OCI-LY1 (cell line): Measurements from ENCODE around the gene CACNG3.

ENCODE experiments used
- H2AFZ ChIP-seq: fragments of 200-600 bp; sonication (generic), shearing (Covaris generic); 2 replicates; pipeline ENCODE4 v1.6.0; 2014; ENCODE audit warnings: antibody characterized with exemption, mild to moderate bottlenecking, low read length
- H3F3A ChIP-seq: fragments of 200-600 bp; sonication (generic), shearing (Covaris generic); 2 replicates; pipeline ENCODE4 v1.6.0; 2014; ENCODE audit warnings: mild to moderate bottlenecking, antibody characterized with exemption, low read length, moderate library complexity; ENCODE audit not compliant: insufficient read depth
- H3K27ac ChIP-seq: fragments of 200-600 bp; sonication (generic); 2 replicates; pipeline ENCODE4 v1.5.1; 2014; ENCODE audit warnings: low read length, mixed run types, mild to moderate bottlenecking, low read depth; ENCODE audit not compliant: poor library complexity, severe bottlenecking
- H3K27me3 ChIP-seq: fragments of 200-600 bp; sonication (generic); 2 replicates; pipeline ENCODE4 v1.6.0; 2014; ENCODE audit warnings: antibody characterized with exemption, mild to moderate bottlenecking, low read length, moderate library complexity; ENCODE audit not compliant: insufficient read depth
- H3K36me3 ChIP-seq: fragments of 200-600 bp; sonication (generic); 2 replicates; pipeline ENCODE4 v1.6.1; 2014; ENCODE audit warnings: mild to moderate bottlenecking, antibody characterized with exemption, low read length, moderate library complexity, mixed read lengths; ENCODE audit not compliant: insufficient read depth
- H3K4me1 ChIP-seq: fragments of 200-600 bp; sonication (generic); 2 replicates; pipeline ENCODE4 v1.5.1; 2014; ENCODE audit warnings: mild to moderate bottlenecking, low read length, moderate library complexity; ENCODE audit not compliant: insufficient read depth, severe bottlenecking
- H3K4me2 ChIP-seq: fragments of 200-600 bp; sonication (generic), shearing (Covaris generic); 2 replicates; pipeline ENCODE4 v1.6.1; 2014; ENCODE audit warnings: low read length
- H3K4me3 ChIP-seq: fragments of 200-600 bp; sonication (generic); 2 replicates; pipeline ENCODE4 v1.5.1; 2014; ENCODE audit warnings: low read length, low read depth, mild to moderate bottlenecking, mixed read lengths; ENCODE audit not compliant: poor library complexity, severe bottlenecking
- H3K79me2 ChIP-seq: fragments of 200-600 bp; shearing (Covaris generic); 2 replicates; pipeline ENCODE4 v1.6.1; 2016; ENCODE audit warnings: mixed run types, low read length, mixed read lengths; ENCODE audit not compliant: insufficient read depth
- H3K9ac ChIP-seq: fragments of 200-600 bp; sonication (generic), shearing (Covaris generic); 2 replicates; pipeline ENCODE4 v1.6.1; 2014; ENCODE audit warnings: mild to moderate bottlenecking, low read length, mixed read lengths
- H3K9me2 ChIP-seq: fragments of 200-600 bp; sonication (generic), shearing (Covaris generic); 2 replicates; pipeline ENCODE4 v1.6.1; 2014; ENCODE audit warnings: low read depth, mild to moderate bottlenecking, low read length, mixed read lengths
- H3K9me3 ChIP-seq: fragments of 200-600 bp; shearing (Covaris generic); 2 replicates; pipeline ENCODE4 v1.6.1; 2014; ENCODE audit warnings: low read length, mixed read lengths
- H4K20me1 ChIP-seq: fragments of 200-600 bp; sonication (generic), shearing (Covaris generic); 2 replicates; pipeline ENCODE4 v1.6.0; 2016; ENCODE audit warnings: mild to moderate bottlenecking, low read length; ENCODE audit not compliant: insufficient read depth
- CTCF ChIP-seq: fragments of 200-600 bp; sonication (generic), shearing (Covaris generic); IDR thresholded peaks from 2 replicates; pipeline ENCODE4 v1.5.1; 2017; ENCODE audit warnings: mild to moderate bottlenecking, antibody characterized with exemption, low read length, moderate library complexity, mixed read lengths
- EZH2 ChIP-seq: fragments of 200-600 bp; sonication (generic), shearing (Covaris generic); IDR thresholded peaks from 2 replicates; pipeline ENCODE4 v1.8.0; 2017; ENCODE audit warnings: borderline replicate concordance, mixed run types, mild to moderate bottlenecking, antibody characterized with exemption, low read length, moderate library complexity, mixed read lengths

The CACNG3 gene

DNA sequence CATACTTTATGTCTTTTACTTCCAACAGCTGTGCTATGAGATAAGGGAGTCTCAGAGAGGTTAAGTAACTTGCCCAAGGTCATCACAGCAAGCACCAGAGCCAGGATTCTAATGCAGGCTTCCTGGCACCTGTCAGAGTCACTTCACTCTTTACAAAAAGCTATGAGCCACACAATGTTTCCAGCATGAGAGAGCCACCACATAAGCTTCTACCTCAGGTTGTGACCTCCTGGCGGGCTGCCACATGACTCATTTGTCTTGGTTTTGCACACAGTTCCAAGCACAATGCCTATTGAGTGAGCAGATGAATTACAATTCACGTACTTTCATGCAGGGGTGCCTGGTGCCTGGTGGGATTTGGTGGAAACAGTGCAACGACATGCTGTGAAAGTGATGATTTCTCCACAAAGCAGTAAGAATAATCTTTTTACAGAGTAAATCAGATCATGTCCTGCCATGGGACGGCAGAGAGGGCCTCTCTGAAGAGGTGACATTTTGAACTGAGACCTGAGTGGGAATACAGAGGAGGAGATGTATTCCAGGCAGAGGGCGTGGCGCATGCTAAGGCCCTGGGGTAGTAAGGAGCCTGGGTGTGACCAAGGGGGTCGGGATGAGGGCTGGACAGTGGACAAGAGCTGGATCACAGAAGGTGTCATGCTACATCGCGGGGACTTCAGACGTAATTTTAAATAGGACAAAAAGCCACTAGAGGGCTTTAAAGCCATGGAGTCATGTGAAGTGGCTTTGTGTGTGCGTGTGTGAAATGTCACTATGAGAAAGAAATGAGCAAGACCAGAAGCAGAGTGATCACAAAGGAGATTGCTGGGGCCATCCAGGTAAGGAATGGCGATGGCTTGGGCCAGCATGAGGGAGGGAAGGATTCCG is 53.4 kb downstream of the CACNG3 start:
- Histone ChIP-seq H3K79me2 (no peaks in the 10 kb centered on the region), H2AFZ (no peak overlapping the region), H3K4me2 (no peak overlapping the region)

GRCh38 chr16:24315343-24315742 is 59.2 kb downstream of the CACNG3 start:
- TF ChIP-seq EZH2 (no peak), CTCF (no peak)
- H4K20me1 ChIP-seq = no peaks in the 10 kb centered on the region
- H3K36me3 ChIP-seq = no peaks in the 10 kb centered on the region
- no peak overlapping the region for H3K27ac ChIP-seq
- no peak overlapping the region for H3K9ac ChIP-seq
- no peaks in the 10 kb centered on the region for H3K79me2 ChIP-seq
- H3K9me2 ChIP-seq = no peaks in the 10 kb centered on the region
- no peaks in the 10 kb centered on the region for H3K9me3 ChIP-seq
- H3K27me3 ChIP-seq = no peaks in the 10 kb centered on the region
- no peak overlapping the region for H3K4me3 ChIP-seq
- H3K4me1 ChIP-seq = no peaks in the 10 kb centered on the region
- no peak overlapping the region for H3K4me2 ChIP-seq
- no peak overlapping the region for H2AFZ ChIP-seq
- no peaks in the 10 kb centered on the region for H3F3A ChIP-seq

More for the DNA sequence above, 53.4 kb downstream of the CACNG3 start:
- TF ChIP-seq EZH2 = no peak
- peak; percentile 27; the same call in 1 of the 2 replicates for TF ChIP-seq CTCF
- no peaks in the 10 kb centered on the region for H3K27me3 ChIP-seq
- no peaks in the 10 kb centered on the region for H3K4me1 ChIP-seq
- H3K27ac ChIP-seq = no peak overlapping the region
- H3K9me3 ChIP-seq = no peaks in the 10 kb centered on the region
- H3K9ac ChIP-seq = no peak overlapping the region
- no peaks in the 10 kb centered on the region for H3K36me3 ChIP-seq
- no peaks in the 10 kb centered on the region for H4K20me1 ChIP-seq
- H3F3A ChIP-seq = no peaks in the 10 kb centered on the region
- no peak overlapping the region for H3K4me3 ChIP-seq
- H3K9me2 ChIP-seq = no peaks in the 10 kb centered on the region

GRCh38 chr16:24318680-24319079 is 62.5 kb downstream of the CACNG3 start:
- no peak overlapping the region for H3K4me2 ChIP-seq
- H3K27ac ChIP-seq = no peak overlapping the region
- H3F3A ChIP-seq = no peaks in the 10 kb centered on the region
- no peaks in the 10 kb centered on the region for H3K4me1 ChIP-seq
- H4K20me1 ChIP-seq = no peaks in the 10 kb centered on the region
- no peak overlapping the region for H2AFZ ChIP-seq
- no peak overlapping the region for H3K9ac ChIP-seq
- no peaks in the 10 kb centered on the region for H3K9me2 ChIP-seq
- no peaks in the 10 kb centered on the region for H3K9me3 ChIP-seq
- H3K4me3 ChIP-seq = no peak overlapping the region
- H3K36me3 ChIP-seq = no peaks in the 10 kb centered on the region
- no peaks in the 10 kb centered on the region for H3K79me2 ChIP-seq
- H3K27me3 ChIP-seq = no peaks in the 10 kb centered on the region
- peak; percentile 27; the same call in 1 of the 2 replicates for TF ChIP-seq CTCF
- TF ChIP-seq EZH2 = no peak
